ENCODE measurements around the gene TGFBR1. TPM values are rescaled to one million over a fixed set of nuclear protein-coding genes. Genes with fewer than 3 reads are reported as not detected.

TGFBR1 gene
- total RNA-seq, 1 donor from 2014 or later: 203 TPM

- no peaks in the 10 kb centered on the region for H3K9me3 ChIP-seq (ENCODE audit: insufficient read depth, low read depth, low read length)
- no peak overlapping the region for H3K4me2 ChIP-seq (ENCODE audit: low read length)
- no peak overlapping the region for H3K27ac ChIP-seq (ENCODE audit: low read depth, low read length)
- H3K9ac ChIP-seq (ENCODE audit: low read length): no peak overlapping the region
- H3K4me3 ChIP-seq (ENCODE audit: insufficient read depth, low read depth, low read length): no peak overlapping the region
- no peaks in the 10 kb centered on the region for H4K20me1 ChIP-seq (ENCODE audit: insufficient read depth, low read length)
- peaks cover 16% of the 10 kb centered on the region for H3K27me3 ChIP-seq (ENCODE audit: insufficient read depth, low read length)
- FAIRE-seq (no peak), DNase-seq (ENCODE audit: low read depth) (no peak)
- Mint-ChIP-seq H3K27ac (ENCODE audit: unreplicated experiment) (peak overlapping the region; percentile 50), H3K27me3 (ENCODE audit: low read depth, unreplicated experiment) (no peaks in the 10 kb centered on the region), H3K4me1 (ENCODE audit: low read depth, unreplicated experiment) (peaks cover 10% of the 10 kb centered on the region), H3K36me3 (ENCODE audit: low read depth, unreplicated experiment) (no peaks in the 10 kb centered on the region), H3K4me3 (ENCODE audit: unreplicated experiment) (no peak overlapping the region), H3K9me3 (ENCODE audit: unreplicated experiment) (no peaks in the 10 kb centered on the region)
- H2AFZ ChIP-seq (ENCODE audit: low read depth, low read length): no peak overlapping the region
- H3K36me3 ChIP-seq (ENCODE audit: insufficient read depth, low read length): no peaks in the 10 kb centered on the region
- TF ChIP-seq CTCF (IDR thresholded peaks at IDR 0.05; ENCODE audit: insufficient read depth, low read depth, low read length) (no peak), EZH2 (IDR thresholded peaks at IDR 0.05; ENCODE audit: insufficient read depth, low read length) (no peak)
- no peaks in the 10 kb centered on the region for H3K79me2 ChIP-seq (ENCODE audit: insufficient read depth, low read length)
- no peaks in the 10 kb centered on the region for H3K4me1 ChIP-seq (ENCODE audit: insufficient read depth, low read length)
Observed at GRCh38 chr9:99171225-99172123, 66.6 kb downstream of the TGFBR1 start.

GRCh38 chr9:99172124-99173091 is 67.5 kb downstream of the TGFBR1 start:
- TF ChIP-seq CTCF (IDR thresholded peaks at IDR 0.05; ENCODE audit: insufficient read depth, low read depth, low read length): no peak
- TF ChIP-seq EZH2 (IDR thresholded peaks at IDR 0.05; ENCODE audit: insufficient read depth, low read length): no peak
- DNase-seq (ENCODE audit: low read depth): no peak

More at GRCh38 chr9:99172124-99173091, 67.5 kb downstream of the TGFBR1 start:
- Histone ChIP-seq H4K20me1 (ENCODE audit: insufficient read depth, low read length) (no peaks in the 10 kb centered on the region), H3K27me3 (ENCODE audit: insufficient read depth, low read length) (peaks cover 14% of the 10 kb centered on the region), H3K9me3 (ENCODE audit: insufficient read depth, low read depth, low read length) (no peaks in the 10 kb centered on the region), H2AFZ (ENCODE audit: low read depth, low read length) (no peak overlapping the region), H3K4me3 (ENCODE audit: insufficient read depth, low read depth, low read length) (no peak overlapping the region), H3K79me2 (ENCODE audit: insufficient read depth, low read length) (no peaks in the 10 kb centered on the region), H3K4me1 (ENCODE audit: insufficient read depth, low read length) (no peaks in the 10 kb centered on the region), H3K9ac (ENCODE audit: low read length) (no peak overlapping the region), H3K27ac (ENCODE audit: low read depth, low read length) (no peak overlapping the region), H3K4me2 (ENCODE audit: low read length) (no peak overlapping the region), H3K36me3 (ENCODE audit: insufficient read depth, low read length) (no peaks in the 10 kb centered on the region)
- FAIRE-seq: no peak
- no peak overlapping the region for H3K4me3 Mint-ChIP-seq (ENCODE audit: unreplicated experiment)
- H3K27me3 Mint-ChIP-seq (ENCODE audit: low read depth, unreplicated experiment): no peaks in the 10 kb centered on the region
- H3K4me1 Mint-ChIP-seq (ENCODE audit: low read depth, unreplicated experiment): peaks cover 16% of the 10 kb centered on the region
- no peaks in the 10 kb centered on the region for H3K36me3 Mint-ChIP-seq (ENCODE audit: low read depth, unreplicated experiment)
- no peaks in the 10 kb centered on the region for H3K9me3 Mint-ChIP-seq (ENCODE audit: unreplicated experiment)
- no peak overlapping the region for H3K27ac Mint-ChIP-seq (ENCODE audit: unreplicated experiment)
